Neutrophil (primary cell): Measurements from ENCODE around the gene ADSL.
A peak's percentile ranks its signal among the peaks of the same experiment; 100 is the strongest.
"Not testable (repeated sequence)": the region's sequence is repeated elsewhere in the genome, so short reads cannot be mapped to it uniquely, and the experiment has no call there.

ENCODE experiments used
- H3K27ac ChIP-seq: fragments of 200-600 bp; sonication (generic); 2 replicates; pipeline ENCODE4 v1.5.1; 2016; ENCODE audit warnings: mild to moderate bottlenecking, moderate library complexity
- H3K27me3 ChIP-seq: fragments of 200-600 bp; sonication (generic); 2 replicates; pipeline ENCODE4 v1.6.0; 2016; ENCODE audit warnings: mild to moderate bottlenecking
- H3K36me3 ChIP-seq: fragments of 200-600 bp; sonication (generic); 2 replicates; pipeline ENCODE4 v1.5.1; 2017
- H3K4me1 ChIP-seq, 2 experiments: fragments of 200-600 bp in 1 of 2; sonication (generic) in 1 of 2; 1 replicate in 1 of 2; 2 replicates in 1 of 2; pipeline versions ENCODE4 v1.5.1 to v1.6.1; 2013 to 2016; ENCODE audit warnings: low read depth in 1 of 2, low read length in 1 of 2, mild to moderate bottlenecking in 1 of 2, moderate library complexity in 1 of 2; ENCODE audit not compliant: control insufficient read depth in 1 of 2, insufficient read depth in 1 of 2
- H3K4me3 ChIP-seq, 2 experiments: fragments of 200-600 bp in 1 of 2; sonication (generic) in 1 of 2; 1 replicate in 1 of 2; 2 replicates in 1 of 2; pipeline ENCODE4 v1.5.1; 2013 to 2016; ENCODE audit warnings: low read depth in 1 of 2, low read length in 1 of 2, mild to moderate bottlenecking in 1 of 2, moderate library complexity in 1 of 2
- H3K9me3 ChIP-seq: fragments of 200-600 bp; sonication (generic); 2 replicates; pipeline ENCODE4 v1.5.1; 2016
- CTCF ChIP-seq: fragments of 200-600 bp; sonication (generic); IDR thresholded peaks from 2 replicates; pipeline ENCODE4 v1.5.1; 2016; ENCODE audit warnings: antibody characterized with exemption

The ADSL gene

DNA sequence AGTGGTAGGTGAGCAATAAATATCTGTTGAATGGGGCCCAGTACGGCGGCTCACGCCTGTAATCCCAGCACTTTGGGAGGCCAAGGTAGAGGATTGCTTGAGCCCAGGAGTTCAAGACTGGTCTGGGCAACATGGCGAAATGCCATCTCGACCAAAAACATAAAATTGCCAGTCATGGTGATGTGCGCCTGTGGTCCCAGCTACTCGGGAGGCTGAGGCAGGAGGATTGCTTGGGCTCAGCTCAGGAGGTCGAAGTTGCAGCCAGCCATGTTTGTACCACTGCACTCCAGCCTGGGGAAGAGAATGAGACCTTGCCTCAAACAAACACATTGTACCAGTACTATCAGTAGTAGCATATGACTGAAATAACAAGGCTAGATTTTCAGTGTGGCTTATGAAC, 28.3 kb downstream of the ADSL start:
- no peaks in the 10 kb centered on the region for H3K27me3 ChIP-seq
- no peaks in the 10 kb centered on the region for H3K9me3 ChIP-seq
- H3K4me3 ChIP-seq = no peak overlapping the region
- H3K27ac ChIP-seq = no peak overlapping the region
- peaks cover 21% of the 10 kb centered on the region in 2 experiments for H3K4me1 ChIP-seq
- TF ChIP-seq CTCF = no peak
- H3K36me3 ChIP-seq = no peaks in the 10 kb centered on the region

DNA sequence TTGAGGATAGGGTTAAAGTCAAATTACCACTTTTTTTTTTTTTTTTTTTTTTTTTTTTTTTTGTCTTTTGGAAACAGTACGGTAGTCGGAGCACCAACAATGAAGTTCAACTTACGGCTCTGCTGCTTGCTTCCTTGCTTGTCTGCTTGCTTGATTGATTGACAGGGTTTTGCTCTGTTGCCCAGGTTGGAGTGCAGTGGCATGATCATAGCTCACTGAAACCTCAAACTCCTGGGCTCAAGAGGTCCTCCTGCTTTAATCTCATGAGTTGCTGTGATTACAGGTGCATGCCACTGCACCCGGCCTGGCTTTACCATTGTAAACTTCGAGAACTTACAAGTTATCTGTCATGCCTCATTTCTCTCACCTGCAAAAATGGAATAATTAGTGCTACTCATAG, 29.8 kb downstream of the ADSL start:
- Histone ChIP-seq H3K9me3 (no peaks in the 10 kb centered on the region), H3K27ac (no peak overlapping the region), H3K27me3 (no peaks in the 10 kb centered on the region), H3K36me3 (no peaks in the 10 kb centered on the region), H3K4me3 (no peak overlapping the region), H3K4me1 (peaks cover 18% of the 10 kb centered on the region in 2 experiments)
- no peak for TF ChIP-seq CTCF

- no peak for TF ChIP-seq CTCF
- H3K27me3 ChIP-seq = no peaks in the 10 kb centered on the region
- no peaks in the 10 kb centered on the region for H3K9me3 ChIP-seq
- peak overlapping the region; percentile 39 for H3K27ac ChIP-seq
- no peaks in the 10 kb centered on the region for H3K36me3 ChIP-seq
- H3K4me3 ChIP-seq = no peak overlapping the region
- H3K4me1 ChIP-seq = peaks cover 14 to 16% of the 10 kb centered on the region in 2 experiments
Observed at GRCh38 chr22:40377931-40378330, 31.6 kb downstream of the ADSL start.

GRCh38 chr22:40378448-40378847, 32.1 kb downstream of the ADSL start:
- H3K27me3 ChIP-seq, H3K36me3 ChIP-seq, H3K9me3 ChIP-seq, H3K4me3 ChIP-seq: not testable (repeated sequence)
- peaks cover 14 to 16% of the 10 kb centered on the region in 2 experiments for H3K4me1 ChIP-seq
- peak overlapping the region; percentile 39 for H3K27ac ChIP-seq

DNA sequence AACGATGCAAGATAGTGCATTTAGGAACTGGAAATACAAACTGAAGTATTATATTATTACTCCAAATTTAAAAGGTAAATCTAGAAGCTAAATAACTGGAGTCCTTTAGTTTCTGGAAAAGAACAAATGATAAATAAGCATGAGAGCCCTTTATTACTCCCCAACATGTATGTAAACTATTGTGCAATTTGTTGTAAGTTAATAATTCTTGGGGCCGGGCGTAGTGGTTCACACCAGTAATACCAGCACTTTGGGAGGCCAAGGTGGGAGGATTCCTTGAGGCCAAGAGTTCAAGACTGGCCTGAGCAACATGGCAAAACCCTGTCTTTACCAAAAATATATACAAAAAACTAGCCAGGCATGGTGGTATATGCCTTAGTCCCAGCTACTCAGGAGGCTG, 35.2 kb downstream of the ADSL start:
- no peaks in the 10 kb centered on the region for H3K27me3 ChIP-seq
- TF ChIP-seq CTCF = no peak
- no peak overlapping the region for H3K4me3 ChIP-seq
- H3K36me3 ChIP-seq = no peaks in the 10 kb centered on the region
- no peak overlapping the region for H3K27ac ChIP-seq
- no peaks in the 10 kb centered on the region for H3K9me3 ChIP-seq
- H3K4me1 ChIP-seq = peaks cover 32 to 33% of the 10 kb centered on the region in 2 experiments

DNA sequence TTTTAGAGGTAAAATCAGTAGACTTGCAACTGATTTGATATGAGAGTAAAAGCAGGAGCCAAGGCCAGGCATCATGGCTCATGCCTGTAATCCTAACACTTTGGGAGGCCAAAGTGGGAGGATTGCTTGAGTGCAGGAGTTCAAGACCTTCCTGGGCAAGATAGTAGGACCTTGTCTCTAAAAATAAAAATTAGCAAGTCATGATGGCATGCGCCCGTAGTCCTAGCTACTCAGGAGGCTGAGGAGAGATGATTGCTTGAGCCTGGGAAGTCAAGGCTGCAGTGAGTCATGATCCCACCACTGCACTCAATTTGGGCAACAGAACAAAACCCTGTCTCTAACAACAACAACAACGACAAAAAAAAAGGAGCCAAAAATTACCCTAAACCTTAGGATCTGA, 37.6 kb downstream of the ADSL start:
- H3K4me3 ChIP-seq = no peak overlapping the region
- H3K27ac ChIP-seq = no peak overlapping the region
- no peaks in the 10 kb centered on the region for H3K27me3 ChIP-seq
- H3K4me1 ChIP-seq = peaks cover 41 to 43% of the 10 kb centered on the region in 2 experiments
- no peaks in the 10 kb centered on the region for H3K36me3 ChIP-seq
- no peaks in the 10 kb centered on the region for H3K9me3 ChIP-seq
- TF ChIP-seq CTCF = no peak
